Effector memory CD4-positive, alpha-beta T cell (primary cell): ENCODE results near the gene RBPMS2.
"Not testable (repeated sequence)": the region's sequence is repeated elsewhere in the genome, so short reads cannot be mapped to it uniquely, and the experiment has no call there.

Experiments used
- DNase-seq, 3 donors: peaks; one replicate each; pipeline ENCODE4 v3.0.0-alpha.2; 2020
- H3K27ac ChIP-seq: 2 replicates; pipeline ENCODE4 v1.7.0; 2013; ENCODE audit warnings: mild to moderate bottlenecking, low read length, moderate library complexity; ENCODE audit not compliant: insufficient read depth, poor library complexity, severe bottlenecking
- H3K27me3 ChIP-seq: replicated peaks from 2 replicates; pipeline ENCODE4 v1.7.0; 2013; ENCODE audit warnings: mild to moderate bottlenecking, low read length; ENCODE audit not compliant: insufficient read depth, control insufficient read depth, poor library complexity, severe bottlenecking
- H3K36me3 ChIP-seq: 2 replicates; pipeline ENCODE4 v1.7.0; 2013; ENCODE audit warnings: mild to moderate bottlenecking, low read length, moderate library complexity; ENCODE audit not compliant: control insufficient read depth, insufficient read depth
- H3K4me1 ChIP-seq: 2 replicates; pipeline ENCODE4 v1.7.0; 2013; ENCODE audit warnings: low read length, mild to moderate bottlenecking; ENCODE audit not compliant: control insufficient read depth, insufficient read depth, poor library complexity, severe bottlenecking
- H3K4me3 ChIP-seq: 2 replicates; pipeline ENCODE4 v1.7.0; 2013; ENCODE audit warnings: low read length, low read depth, mild to moderate bottlenecking; ENCODE audit not compliant: insufficient read depth, poor library complexity, severe bottlenecking
- H3K9me3 ChIP-seq: 2 replicates; pipeline ENCODE4 v1.7.0; 2013; ENCODE audit warnings: mild to moderate bottlenecking, low read length, moderate library complexity; ENCODE audit not compliant: control insufficient read depth

The RBPMS2 gene

DNA sequence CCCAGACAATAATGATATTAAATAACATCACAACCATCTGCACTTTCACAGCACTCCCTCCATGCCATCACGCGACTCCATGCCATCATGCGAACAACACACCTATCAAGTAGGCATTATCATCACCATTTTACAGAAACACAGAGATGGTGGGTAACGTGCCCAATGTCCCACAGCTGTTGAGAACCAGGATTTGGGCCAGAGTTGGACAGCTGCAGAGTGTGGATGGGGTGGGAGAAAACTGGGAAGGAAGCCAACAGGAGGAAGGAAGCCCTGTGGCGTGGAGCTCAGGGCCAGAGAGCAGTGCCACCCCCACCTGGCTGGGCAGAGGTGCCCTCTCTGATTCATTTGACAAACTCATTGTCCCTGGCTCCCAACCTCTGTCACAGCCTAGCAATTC, 29.0 kb downstream of the RBPMS2 start:
- no peaks in the 10 kb centered on the region for H3K27me3 ChIP-seq
- H3K27ac ChIP-seq, result no peak overlapping the region
- H3K4me3 ChIP-seq, result no peak overlapping the region
- H3K36me3 ChIP-seq, result no peaks in the 10 kb centered on the region
- H3K9me3 ChIP-seq, result no peaks in the 10 kb centered on the region
- DNase-seq, result no peak
- H3K4me1 ChIP-seq, result no peaks in the 10 kb centered on the region

DNA sequence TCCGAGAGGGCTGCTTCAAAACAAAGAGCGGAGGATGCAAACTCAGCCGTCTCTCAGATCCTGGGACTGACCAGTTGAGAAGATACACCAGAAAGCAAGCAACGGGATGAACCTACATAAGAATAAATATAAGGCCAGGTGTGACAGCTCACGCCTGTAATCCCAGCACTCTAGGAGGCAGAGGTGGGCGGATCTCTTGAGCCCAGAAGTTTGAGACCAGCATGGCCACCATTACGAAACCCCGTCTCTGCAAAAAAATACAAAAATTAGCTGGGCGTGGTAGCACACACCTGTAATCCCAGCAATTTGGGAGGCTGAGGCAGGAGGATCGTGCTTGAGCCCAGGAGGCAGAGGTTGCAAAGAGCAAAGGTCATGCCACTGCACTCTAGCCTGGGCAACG, 31.7 kb downstream of the RBPMS2 start:
- H3K36me3 ChIP-seq, result no peaks in the 10 kb centered on the region

DNA sequence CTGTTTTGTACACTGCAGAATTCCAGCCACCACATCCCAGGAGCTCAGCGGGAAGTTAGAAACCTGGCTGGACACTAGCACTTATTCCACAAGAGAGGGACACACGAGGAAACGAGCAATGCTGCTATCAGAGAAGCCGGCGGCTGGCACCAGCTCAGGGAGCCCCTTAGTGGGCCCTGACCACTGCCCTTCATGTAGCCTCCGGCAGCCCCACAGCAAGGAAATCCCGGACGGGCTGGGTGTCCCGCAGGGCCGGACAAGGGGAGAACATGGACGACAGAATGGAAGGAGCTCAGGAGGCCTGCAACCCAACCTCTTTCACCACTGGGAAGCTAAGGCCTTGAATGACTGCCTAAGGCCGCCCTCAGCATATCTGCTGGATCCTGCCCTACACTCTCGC, 32.5 kb downstream of the RBPMS2 start:
- H3K4me3 ChIP-seq, result no peak overlapping the region
- no peaks in the 10 kb centered on the region for H3K4me1 ChIP-seq
- no peaks in the 10 kb centered on the region for H3K36me3 ChIP-seq
- DNase-seq, result no peak
- H3K27ac ChIP-seq, result no peak overlapping the region
- no peaks in the 10 kb centered on the region for H3K9me3 ChIP-seq
- no peaks in the 10 kb centered on the region for H3K27me3 ChIP-seq

More for the DNA sequence above, 31.7 kb downstream of the RBPMS2 start:
- Histone ChIP-seq H3K4me1 (no peaks in the 10 kb centered on the region), H3K27ac (no peak overlapping the region), H3K9me3 (no peaks in the 10 kb centered on the region), H3K27me3 (no peaks in the 10 kb centered on the region), H3K4me3 (no peak overlapping the region)
- no peak for DNase-seq

DNA sequence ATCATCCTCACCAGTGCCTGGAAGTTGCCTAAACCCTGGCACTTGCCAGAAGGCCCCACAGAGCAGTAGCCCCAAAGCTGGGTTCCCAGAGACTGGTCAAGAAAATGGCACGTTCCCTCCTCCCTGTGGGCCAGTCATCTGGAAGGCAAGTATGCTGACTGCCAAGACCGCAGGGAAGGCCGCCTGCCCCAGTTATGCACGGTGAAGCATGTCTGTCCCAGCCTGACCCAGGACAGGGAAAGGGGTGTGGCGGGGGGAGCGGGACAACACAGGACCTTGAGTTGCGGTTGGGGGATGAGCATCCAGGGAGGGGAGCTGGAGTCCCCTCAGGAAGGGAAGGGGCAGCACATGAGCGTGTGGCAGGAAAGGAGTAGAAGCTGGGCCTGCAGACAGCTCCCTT, 33.0 kb downstream of the RBPMS2 start:
- Histone ChIP-seq H3K4me1 (no peaks in the 10 kb centered on the region), H3K9me3 (no peaks in the 10 kb centered on the region), H3K4me3 (no peak overlapping the region), H3K27ac (no peak overlapping the region), H3K36me3 (no peaks in the 10 kb centered on the region), H3K27me3 (no peaks in the 10 kb centered on the region)
- no peak for DNase-seq

DNA sequence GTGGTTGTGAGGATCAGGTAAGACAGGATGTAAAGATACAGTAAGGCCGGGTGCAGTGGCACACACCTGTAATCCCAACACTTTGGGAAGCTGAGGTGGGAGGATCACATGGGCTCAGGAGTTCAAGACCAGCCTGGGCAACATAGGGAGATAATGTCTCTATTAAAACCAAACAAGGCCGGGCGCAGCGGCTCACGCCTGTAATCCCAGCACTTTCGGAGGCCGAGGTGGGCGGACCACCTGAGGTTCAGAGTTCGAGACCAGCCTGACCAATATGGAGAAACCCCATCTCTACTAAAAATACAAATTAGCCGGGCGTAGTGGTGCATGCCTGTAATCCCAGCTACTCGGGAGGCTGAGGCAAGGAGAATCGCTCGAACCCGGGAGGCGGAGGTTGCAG, 33.7 kb downstream of the RBPMS2 start:
- H3K4me3 ChIP-seq, H3K36me3 ChIP-seq, H3K27me3 ChIP-seq, DNase-seq, H3K9me3 ChIP-seq, H3K4me1 ChIP-seq, H3K27ac ChIP-seq: not testable (repeated sequence)

DNA sequence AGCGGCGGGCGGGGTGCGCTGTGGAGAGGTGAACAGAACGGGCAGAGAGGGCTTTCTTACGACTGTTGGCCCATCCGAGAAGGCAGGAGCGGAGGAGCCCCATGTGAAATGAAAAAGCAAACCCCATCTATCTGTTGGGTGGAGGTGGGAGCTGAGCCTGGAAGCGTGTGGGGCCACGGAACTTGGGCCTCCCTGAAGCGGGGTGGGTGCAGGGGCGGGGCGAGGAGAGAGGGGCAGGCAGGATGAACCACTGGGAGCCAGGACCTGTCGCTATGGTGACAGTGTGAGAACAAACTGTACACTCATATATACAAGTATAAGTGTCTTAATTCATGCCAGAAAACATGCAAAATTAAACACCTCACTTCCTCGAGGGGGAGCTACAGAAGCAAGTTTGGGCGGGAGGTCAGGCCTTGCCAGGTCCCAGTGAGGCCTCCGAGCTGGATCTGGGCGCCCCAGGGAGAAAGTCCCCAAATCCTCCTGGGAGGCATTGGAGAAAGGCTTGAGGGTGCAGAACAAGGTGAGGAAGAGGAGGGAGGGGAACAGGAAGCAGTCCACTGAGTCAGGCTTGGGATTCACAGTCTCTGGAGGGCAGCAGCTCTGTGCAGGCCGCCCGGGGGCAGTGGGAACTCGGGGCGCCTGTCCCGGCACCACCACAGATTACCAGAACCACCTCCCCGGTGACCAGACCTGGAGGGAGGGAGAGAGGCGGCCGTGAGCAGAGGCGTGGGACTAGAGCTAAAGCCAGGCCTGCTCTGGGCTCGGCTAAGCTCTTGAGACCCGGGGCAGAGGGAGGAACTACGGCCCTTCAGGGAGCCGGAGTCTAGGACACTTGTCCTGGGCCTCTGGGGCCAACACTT, 34.8 kb downstream of the RBPMS2 start:
- Histone ChIP-seq H3K4me1 (no peaks in the 10 kb centered on the region), H3K36me3 (no peaks in the 10 kb centered on the region), H3K9me3 (no peaks in the 10 kb centered on the region), H3K27me3 (no peaks in the 10 kb centered on the region), H3K27ac (no peak overlapping the region), H3K4me3 (no peak overlapping the region)
- no peak for DNase-seq

DNA sequence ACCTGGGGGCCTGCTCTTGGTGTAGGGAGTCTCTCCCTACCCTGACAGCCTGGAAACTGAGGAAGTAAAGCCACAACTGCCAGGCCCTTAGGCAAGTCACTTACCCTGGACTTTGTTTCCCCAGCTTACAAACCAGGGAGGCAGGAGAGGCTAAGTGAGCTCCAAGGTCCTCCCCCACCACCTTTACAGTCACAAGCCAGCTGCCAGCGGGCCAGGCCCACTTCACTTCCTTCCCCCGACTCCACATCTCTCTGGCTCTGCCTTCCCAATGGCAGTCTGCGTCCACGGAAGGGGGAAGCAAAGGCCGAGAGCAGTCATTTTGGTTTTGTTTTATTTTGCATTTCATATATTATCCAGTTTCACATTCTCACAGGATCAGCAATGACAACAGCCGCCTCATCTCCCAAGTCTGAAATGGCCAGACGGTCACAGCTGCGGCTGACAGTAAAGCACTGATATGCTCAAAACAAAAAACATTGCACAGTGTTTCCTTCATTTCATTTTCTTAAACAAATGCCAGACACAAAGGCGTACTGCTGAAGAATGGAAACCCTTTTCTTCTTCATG, 35.7 kb downstream of the RBPMS2 start:
- Histone ChIP-seq H3K36me3 (no peaks in the 10 kb centered on the region), H3K4me3 (no peak overlapping the region), H3K9me3 (no peaks in the 10 kb centered on the region), H3K4me1 (no peaks in the 10 kb centered on the region), H3K27ac (no peak overlapping the region), H3K27me3 (no peaks in the 10 kb centered on the region)
- DNase-seq, result no peak

DNA sequence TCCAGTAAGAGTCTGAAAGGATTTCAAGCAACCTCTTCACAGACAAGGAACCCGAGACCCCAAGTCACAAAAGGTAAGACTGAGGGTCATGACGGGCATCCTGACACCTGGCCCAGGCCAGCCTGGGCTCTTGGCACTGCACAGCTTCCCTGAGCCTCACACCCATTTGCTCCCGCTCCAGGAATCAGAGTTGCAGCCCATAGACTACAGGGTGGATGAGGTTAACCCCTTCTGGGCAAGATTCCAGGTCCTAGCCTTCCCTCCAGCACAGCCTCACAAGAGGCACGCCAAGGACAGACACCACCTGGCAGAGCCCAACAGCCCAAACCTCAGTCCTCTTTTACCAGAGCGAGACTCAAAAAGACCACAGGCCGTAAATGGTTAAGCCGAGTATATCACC, 36.2 kb downstream of the RBPMS2 start:
- DNase-seq, result no peak
- no peaks in the 10 kb centered on the region for H3K27me3 ChIP-seq
- no peak overlapping the region for H3K27ac ChIP-seq
- H3K9me3 ChIP-seq, result no peaks in the 10 kb centered on the region
- H3K4me1 ChIP-seq, result no peaks in the 10 kb centered on the region
- no peak overlapping the region for H3K4me3 ChIP-seq
- no peaks in the 10 kb centered on the region for H3K36me3 ChIP-seq

DNA sequence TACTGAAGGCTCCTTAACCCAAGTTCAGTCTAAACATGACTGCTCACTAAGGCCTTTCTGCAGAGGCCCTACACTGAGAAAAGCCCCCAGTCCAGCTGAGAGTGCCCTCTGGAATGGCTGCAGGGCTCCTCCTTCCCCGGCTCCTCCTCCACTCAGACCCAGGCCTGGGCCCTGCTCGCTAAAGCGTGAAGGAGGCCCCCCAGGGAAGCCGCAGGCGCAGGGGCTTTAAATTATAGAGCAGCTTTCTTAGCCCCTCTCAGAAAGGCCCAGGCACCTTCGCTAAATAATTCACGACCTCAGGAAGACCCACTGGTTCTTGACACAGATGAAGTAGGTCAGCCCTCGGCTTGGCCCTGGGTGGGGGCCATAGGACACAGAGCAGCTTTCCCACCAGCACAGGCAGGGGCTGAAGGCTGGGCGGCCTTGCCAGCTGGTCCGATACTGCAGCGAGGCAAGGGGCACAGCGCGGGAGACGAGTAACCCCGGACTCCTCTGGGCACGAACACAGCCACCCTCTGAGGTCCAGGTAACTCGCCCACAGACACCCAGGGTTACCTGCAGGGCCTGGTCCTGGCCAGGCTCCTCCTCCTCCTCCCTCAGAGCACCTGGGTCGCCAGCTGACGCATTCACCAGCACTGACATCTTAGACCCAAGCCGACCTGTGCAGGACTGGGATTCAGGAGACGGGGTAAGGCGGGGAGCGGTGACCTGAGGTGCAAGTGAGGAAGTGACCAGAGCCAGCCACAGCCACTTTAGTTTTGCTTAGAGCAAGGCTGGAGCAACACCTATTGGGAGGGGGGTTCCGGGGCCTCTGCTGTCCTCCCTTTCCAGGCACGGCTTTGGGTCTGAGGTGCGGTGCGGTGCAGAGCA, 36.9 kb downstream of the RBPMS2 start:
- Histone ChIP-seq H3K9me3 (no peaks in the 10 kb centered on the region), H3K4me3 (no peak overlapping the region), H3K4me1 (no peaks in the 10 kb centered on the region), H3K36me3 (no peaks in the 10 kb centered on the region), H3K27me3 (no peaks in the 10 kb centered on the region), H3K27ac (no peak overlapping the region)
- DNase-seq, result no peak
